VCaP (cell line): ENCODE measurements around the gene ANKRD36C.
"Not testable (repeated sequence)": the region's sequence is repeated elsewhere in the genome, so short reads cannot be mapped to it uniquely, and the experiment has no call there.

ENCODE experiments used
- H3K27ac ChIP-seq: fragments of 450-650 bp; 2 replicates; pipeline ENCODE4 v1.5.1; 2017
- TF ChIP-seq, protein P1 (sequence below): fragments of 450-650 bp; conservative IDR thresholded peaks from 2 replicates; pipeline ENCODE4 v1.5.1; 2017; ENCODE audit warnings: mild to moderate bottlenecking, moderate library complexity

Gene ANKRD36C

DNA sequence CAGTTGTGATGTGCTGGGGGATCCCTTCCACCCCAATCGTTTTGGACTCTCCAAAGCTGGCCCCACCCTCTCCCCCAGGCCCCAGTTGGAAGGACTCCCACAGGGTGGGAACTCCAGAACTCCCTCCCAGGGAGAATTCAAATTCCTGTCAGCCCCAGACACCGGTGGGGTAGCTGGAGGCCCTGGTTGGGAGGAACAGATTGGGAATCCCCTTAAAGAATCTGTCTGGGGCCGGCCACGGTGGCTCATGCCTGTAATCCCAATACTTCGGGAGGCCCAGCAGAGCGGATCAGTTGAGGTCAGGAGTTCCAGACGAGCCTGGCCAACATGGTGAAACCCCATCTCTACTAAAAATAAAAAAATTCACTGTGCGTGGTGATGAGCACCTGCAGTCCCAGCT lies 155.5 kb downstream of the ANKRD36C start:
- H3K27ac ChIP-seq, result no peak overlapping the region
- TF ChIP-seq, protein P1, sequence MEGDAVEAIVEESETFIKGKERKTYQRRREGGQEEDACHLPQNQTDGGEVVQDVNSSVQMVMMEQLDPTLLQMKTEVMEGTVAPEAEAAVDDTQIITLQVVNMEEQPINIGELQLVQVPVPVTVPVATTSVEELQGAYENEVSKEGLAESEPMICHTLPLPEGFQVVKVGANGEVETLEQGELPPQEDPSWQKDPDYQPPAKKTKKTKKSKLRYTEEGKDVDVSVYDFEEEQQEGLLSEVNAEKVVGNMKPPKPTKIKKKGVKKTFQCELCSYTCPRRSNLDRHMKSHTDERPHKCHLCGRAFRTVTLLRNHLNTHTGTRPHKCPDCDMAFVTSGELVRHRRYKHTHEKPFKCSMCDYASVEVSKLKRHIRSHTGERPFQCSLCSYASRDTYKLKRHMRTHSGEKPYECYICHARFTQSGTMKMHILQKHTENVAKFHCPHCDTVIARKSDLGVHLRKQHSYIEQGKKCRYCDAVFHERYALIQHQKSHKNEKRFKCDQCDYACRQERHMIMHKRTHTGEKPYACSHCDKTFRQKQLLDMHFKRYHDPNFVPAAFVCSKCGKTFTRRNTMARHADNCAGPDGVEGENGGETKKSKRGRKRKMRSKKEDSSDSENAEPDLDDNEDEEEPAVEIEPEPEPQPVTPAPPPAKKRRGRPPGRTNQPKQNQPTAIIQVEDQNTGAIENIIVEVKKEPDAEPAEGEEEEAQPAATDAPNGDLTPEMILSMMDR, result no peak

- not testable (repeated sequence) for H3K27ac ChIP-seq
Observed at GRCh38 chr2:95834077-95835013, 157.3 kb downstream of the ANKRD36C start.

DNA sequence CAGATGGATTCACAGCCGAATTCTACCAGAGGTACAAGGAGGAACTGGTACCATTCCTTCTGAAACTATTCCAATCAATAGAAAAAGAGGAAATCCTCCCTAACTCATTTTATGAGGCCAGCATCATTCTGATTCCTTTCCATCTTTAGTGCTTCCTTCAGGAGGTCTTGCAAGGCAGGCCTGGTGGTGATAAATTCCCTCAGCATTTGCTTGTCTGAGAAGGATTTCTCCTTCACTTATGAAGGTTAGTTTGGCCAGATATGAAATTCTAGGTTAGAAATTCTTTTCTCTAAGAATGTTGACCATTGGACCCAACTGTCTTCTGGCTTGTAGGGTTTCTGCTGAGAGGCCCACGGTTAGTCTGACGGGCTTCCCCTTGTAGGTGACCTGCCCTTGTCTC lies 167.4 kb downstream of the ANKRD36C start:
- not testable (repeated sequence) for H3K27ac ChIP-seq

GRCh38 chr2:95817521-95817920 lies 174.1 kb downstream of the ANKRD36C start:
- H3K27ac ChIP-seq, result not testable (repeated sequence)

DNA sequence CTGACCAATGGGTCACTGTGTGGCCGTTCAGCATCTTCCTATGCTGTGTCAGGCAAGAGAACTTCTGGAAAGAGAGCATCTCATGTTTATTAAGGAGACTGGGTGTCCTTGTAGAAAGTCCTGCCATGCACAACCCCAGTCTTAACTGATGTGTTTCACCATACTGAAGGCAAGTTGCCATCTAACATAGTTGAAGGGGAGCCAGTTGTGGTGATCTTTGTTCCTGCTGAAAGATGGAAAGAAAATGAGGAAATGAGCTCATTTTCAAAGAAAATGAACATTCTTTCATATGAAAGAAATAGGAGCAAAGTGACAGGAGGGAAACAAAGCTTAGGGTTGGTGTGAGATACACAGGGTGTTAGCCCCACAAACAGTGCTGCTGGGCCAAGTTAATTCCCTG lies 178.3 kb downstream of the ANKRD36C start:
- H3K27ac ChIP-seq, result not testable (repeated sequence)

DNA sequence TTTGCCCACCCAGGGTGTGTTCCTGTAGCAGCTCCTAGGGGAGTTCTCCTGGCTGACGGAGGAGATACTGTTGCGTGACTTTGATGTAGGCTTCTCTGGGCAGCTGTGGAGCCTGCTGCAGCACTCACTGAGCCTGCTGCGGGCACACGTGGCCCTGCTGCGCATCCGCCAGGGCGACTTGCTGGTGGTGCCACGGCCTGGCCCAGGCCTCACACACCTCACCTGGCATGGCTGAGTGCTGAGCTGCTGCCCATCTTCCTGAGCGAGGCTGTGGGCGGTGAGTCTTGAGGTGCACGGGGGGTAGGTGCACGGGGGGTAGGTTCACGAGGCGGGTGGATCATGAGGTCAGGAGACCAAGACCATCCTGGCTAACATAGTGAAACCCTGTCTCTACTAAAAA lies 191.7 kb downstream of the ANKRD36C start:
- TF ChIP-seq, protein P1, result no peak
- H3K27ac ChIP-seq, result no peak overlapping the region

DNA sequence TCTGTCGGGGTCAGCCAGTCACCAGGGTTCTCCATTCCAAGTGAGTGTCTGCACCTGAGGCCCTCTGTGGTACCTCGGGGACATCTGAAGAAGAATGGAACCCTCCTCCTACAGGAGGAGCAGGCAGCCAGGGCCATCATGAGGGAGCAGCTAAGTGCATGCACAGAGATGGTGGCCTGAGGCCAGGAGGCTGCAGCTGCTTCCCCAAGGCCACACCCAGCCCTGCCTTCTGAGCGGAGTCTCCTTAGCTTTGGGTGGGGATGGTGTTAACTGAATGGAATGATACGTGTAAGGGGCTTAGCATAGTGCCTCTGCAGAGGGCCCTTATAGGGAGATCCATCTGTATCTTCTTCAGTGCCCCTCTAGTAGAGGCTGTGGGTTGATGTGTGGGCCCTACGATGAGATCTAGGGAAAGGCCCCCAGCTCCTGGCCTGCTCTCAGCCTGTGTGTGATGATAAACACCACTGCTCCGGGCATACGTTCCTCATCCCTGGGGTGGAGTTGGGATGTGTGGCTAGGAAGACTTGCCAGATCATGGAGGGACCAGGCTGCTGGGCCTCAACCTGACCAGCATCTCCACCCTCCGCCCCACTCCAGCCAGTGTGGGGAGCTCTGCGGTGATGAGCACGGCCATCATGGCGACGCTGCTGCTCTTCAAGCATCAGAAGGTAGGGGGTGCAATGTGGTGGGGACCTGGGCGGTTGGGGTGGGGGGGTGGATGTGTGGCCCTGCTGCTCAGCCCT lies 192.3 kb downstream of the ANKRD36C start:
- not testable (repeated sequence) for H3K27ac ChIP-seq

GRCh38 chr2:95796249-95797099 lies 195.2 kb downstream of the ANKRD36C start:
- not testable (repeated sequence) for H3K27ac ChIP-seq

GRCh38 chr2:95793970-95794369 lies 197.7 kb downstream of the ANKRD36C start:
- not testable (repeated sequence) for H3K27ac ChIP-seq

DNA sequence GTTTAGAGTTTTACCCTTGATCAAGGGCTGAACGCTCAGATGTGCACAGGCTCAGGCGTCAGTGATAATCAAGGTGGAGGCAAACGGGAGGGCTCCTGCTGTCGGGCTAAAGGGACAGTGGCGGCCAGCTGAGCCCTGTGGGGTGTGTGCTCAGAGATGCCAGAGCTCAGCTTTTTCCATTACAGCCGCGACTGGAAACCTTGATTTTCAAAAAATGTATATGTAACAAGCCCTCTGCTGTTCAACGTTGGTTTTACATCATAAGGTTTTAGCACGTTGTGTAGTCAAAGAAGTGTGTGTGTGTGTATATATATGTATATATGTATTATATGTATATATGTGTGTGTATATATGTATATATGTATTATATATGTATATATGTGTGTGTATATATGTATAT lies 201.4 kb downstream of the ANKRD36C start:
- not testable (repeated sequence) for H3K27ac ChIP-seq

- not testable (repeated sequence) for H3K27ac ChIP-seq
Observed at GRCh38 chr2:95789385-95789784, 202.2 kb downstream of the ANKRD36C start.

GRCh38 chr2:95788642-95789041 lies 203.0 kb downstream of the ANKRD36C start:
- not testable (repeated sequence) for H3K27ac ChIP-seq
